Motor neuron (in vitro differentiated cells): Measurements from ENCODE around the gene ASTN2. TPM values are rescaled to one million over a fixed set of nuclear protein-coding genes. Genes with fewer than 3 reads are reported as not detected.
A peak's percentile ranks its signal among the peaks of the same experiment; 100 is the strongest.

Source experiments
- ATAC-seq, 8 experiments: fragments of 200-7000 bp; cut with Tn5 transposase; replicated peaks in 6 of 8; 2 replicates each; pipeline ENCODE4 v1.8.0; 2021; ENCODE audit warnings: mild to moderate bottlenecking in 8 of 8, moderate library complexity in 8 of 8
- H3K27ac ChIP-seq, 2 donors: fragments of 250-450 bp; sonication (Bioruptor Pico); 2 replicates each; pipeline ENCODE4 v1.9.0; 2021; ENCODE audit warnings: antibody characterized with exemption in 2 of 2, mild to moderate bottlenecking in 2 of 2, moderate library complexity in 1 of 2
- H3K4me1 ChIP-seq, 2 donors: fragments of 250-450 bp; sonication (Bioruptor Pico); replicated peaks in 1 of 2; 2 replicates each; pipeline ENCODE4 v1.6.1; 2021; ENCODE audit warnings: antibody characterized with exemption in 2 of 2, mild to moderate bottlenecking in 2 of 2, moderate library complexity in 1 of 2
- H3K4me3 ChIP-seq, 5 donors: fragments of 250-450 bp; sonication (Bioruptor Pico); 2 replicates each; pipeline ENCODE4 v1.9.0; 2021; ENCODE audit warnings: antibody characterized with exemption in 5 of 5, mild to moderate bottlenecking in 5 of 5, moderate library complexity in 4 of 5
- WGBS, 10 experiments: fragments of 450-650 bp; shearing (Covaris generic); methylation state at CpG; one replicate each; pipeline ENCODE4 v1.0.0; 2022; 5-methylcytosine and 5-hydroxymethylcytosine counted together
- in situ Hi-C, 9 experiments: fragments of 400-800 bp; cut with MboI; loops; one replicate each; pipeline ENCODE4 v1.15.0; 2021; ENCODE audit warnings: low sequenced_read_pairs in 9 of 9, low pct_unique_long_range_greater_than_20kb in 2 of 9; ENCODE audit not compliant: unreplicated experiment in 9 of 9
- total RNA-seq, 8 experiments: library from RNA; unstranded; fragments of 300-600 nt; gene quantifications; 2 replicates each; pipeline versions ENCODE4 v1.2.3 to v1.2.4, GENCODE V29; 2022

Gene ASTN2
- total RNA-seq, 8 experiments from 2014 or later = 13.6 to 54.6 (median 17.9) TPM

DNA sequence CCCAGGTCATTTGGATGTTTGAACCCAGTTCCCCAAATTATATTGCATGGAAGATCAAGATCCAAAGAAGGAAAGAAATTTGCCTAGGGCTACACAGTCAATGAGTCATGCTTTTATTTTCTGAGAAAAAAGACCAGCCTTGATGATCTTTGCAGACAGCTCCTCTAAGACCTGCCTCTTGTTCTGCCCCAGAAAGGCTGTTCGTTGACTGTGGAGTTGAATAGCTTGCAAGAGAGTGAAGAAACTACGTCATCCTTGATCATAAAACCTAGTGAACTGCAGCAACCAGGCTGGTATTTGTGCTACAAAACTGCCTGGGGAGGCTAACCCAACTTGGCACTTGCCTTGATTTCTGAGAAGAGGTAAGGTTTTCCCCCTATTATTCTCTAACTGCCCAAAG, 997.4 kb downstream of the ASTN2 start:
- WGBS, 10 experiments = 16 to 93% (median 54%) methylated on average over 2 of the region's 2 CpGs; no CpG with 5 or more reads in 4 of the 10 experiments
- in situ Hi-C loops = no loop called here
- H3K4me1 ChIP-seq = peaks cover 6 to 7% of the 10 kb centered on the region in 2 donors
- no peak overlapping the region for H3K27ac ChIP-seq
- peak in 6 of 8 experiments; percentile 23 to 66 (median 60) for ATAC-seq
- no peak overlapping the region for H3K4me3 ChIP-seq

DNA sequence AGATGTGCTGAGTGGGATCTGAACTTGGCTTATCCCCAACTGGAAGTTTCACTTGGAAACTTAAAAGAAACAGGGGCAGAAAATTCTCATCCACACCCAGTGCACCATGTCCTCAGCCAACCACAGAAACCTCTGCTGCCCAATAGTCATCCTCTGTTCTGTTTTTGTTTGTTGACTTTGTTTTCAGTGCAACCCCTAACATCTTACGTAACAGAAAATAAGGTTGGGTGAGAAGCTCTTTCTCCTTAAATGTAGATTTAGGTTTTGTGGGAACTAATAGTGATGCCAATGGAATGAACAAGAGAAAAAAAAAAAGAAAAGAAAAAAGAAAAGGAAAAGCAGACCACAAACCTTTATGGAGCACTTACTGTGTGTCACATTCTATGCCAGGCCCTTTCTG, 998.4 kb downstream of the ASTN2 start:
- Histone ChIP-seq H3K4me1 (peaks cover 6 to 7% of the 10 kb centered on the region in 2 donors), H3K27ac (no peak overlapping the region), H3K4me3 (no peak overlapping the region)
- in situ Hi-C loops = no loop called here
- no peak for ATAC-seq
- 75 to 100% (median 100%) methylated on average over 1 of the region's 1 CpG; no CpG with 5 or more reads in 1 of the 10 experiments for WGBS, 10 experiments

DNA sequence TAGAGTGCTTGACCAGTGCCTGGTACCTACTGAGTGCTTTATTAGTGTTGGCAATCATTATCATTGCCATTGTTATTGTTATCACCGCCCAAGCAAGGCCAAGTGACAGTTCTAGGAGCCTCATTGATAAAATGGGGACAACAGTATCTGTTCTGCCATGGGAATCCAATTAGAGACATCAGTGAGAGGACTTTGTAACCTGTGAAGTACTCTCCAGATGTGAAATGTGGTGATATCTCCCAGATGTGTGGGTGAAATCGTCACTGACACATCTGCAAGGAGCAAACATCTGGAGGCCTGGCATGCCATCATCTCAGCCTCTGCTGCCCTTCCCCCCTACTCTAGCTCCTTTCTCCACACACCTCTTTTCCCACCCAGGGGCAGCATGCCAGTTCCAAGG, 1000.5 kb downstream of the ASTN2 start:
- no peak overlapping the region for H3K4me3 ChIP-seq
- ATAC-seq = no peak
- peaks cover 6 to 8% of the 10 kb centered on the region in 2 donors for H3K4me1 ChIP-seq
- H3K27ac ChIP-seq = no peak overlapping the region
- in situ Hi-C loops = no loop called here
- WGBS, 10 experiments = 70 to 100% (median 100%) methylated on average over 1 of the region's 2 CpGs; no CpG with 5 or more reads in 7 of the 10 experiments

DNA sequence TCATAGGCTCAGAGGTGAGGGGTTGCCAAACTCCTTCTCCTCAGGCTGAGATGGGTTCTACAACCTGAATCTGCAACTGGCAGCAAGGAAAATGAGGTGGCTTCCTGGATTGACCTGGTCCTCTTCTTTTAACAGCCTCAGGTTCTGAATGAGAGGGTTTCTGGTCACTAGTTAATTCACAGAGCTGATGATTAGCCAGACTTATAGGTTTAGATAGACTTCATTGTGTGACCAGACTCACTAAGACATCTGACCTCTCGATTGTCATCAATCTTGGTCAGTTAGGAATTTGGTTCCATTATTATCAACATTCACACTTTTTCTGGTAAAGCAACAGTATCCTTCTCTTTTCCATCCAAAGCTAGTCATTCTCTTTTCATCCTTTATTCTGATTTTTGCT, 1003.4 kb downstream of the ASTN2 start:
- no peak overlapping the region for H3K4me3 ChIP-seq
- in situ Hi-C loops = no loop called here

DNA sequence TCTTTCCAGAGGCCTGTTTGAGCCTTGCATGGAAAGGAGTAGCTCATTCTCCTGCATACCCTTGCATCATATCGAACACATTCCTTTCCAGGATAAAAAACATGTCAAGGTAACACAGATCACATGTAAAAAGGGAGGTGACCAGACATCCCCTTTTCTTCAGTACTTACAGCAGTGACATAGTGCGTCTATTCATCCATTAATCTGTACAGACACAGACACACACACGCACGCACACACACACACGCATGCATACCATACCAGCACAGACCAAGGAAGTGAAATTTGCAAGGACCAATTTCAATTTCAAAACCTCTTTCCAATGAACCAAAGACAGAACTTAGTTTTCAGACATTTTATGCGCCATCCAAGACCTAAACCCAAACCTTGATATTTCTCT, 1005.2 kb downstream of the ASTN2 start:
- in situ Hi-C loops = no loop called here
- peaks cover 0 to 7% of the 10 kb centered on the region in 2 donors for H3K4me1 ChIP-seq
- no peak overlapping the region for H3K27ac ChIP-seq
- 64 to 100% (median 88%) methylated on average over 1 to 5 of the region's 6 CpGs for WGBS, 10 experiments
- ATAC-seq = peak in 6 of 8 experiments; percentile 37 to 75 (median 43)
- H3K4me3 ChIP-seq = no peak overlapping the region

More for the DNA sequence above, 1003.4 kb downstream of the ASTN2 start:
- no peak overlapping the region for H3K27ac ChIP-seq
- ATAC-seq = no peak
- H3K4me1 ChIP-seq = peaks cover 0 to 4% of the 10 kb centered on the region in 2 donors
- WGBS, 10 experiments = 25 to 100% (median 80%) methylated on average over 1 of the region's 1 CpG; no CpG with 5 or more reads in 1 of the 10 experiments

DNA sequence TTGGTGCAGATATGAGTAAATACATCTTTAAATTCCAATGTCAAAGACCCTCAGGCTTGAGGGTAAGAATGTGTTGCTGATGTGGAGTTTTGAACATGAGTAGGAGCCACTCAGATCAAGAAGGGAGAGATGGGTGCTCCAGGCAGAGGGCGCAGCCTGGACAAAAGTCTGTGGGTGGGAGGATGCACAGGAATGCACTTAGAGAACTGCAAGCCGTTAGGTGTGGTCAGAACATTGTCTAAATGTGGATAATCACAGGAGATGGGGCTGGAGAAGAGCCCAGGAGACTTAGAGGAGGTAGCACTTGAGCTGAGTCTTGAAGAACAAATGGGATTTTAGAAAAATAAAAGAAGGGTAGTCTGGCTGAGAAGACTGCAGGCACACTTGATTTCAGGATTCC, 1005.7 kb downstream of the ASTN2 start:
- in situ Hi-C loops = no loop called here
- no peak overlapping the region for H3K4me3 ChIP-seq
- WGBS, 10 experiments = 30 to 100% (median 70%) methylated on average over 1 to 2 of the region's 2 CpGs; no CpG with 5 or more reads in 4 of the 10 experiments
- H3K4me1 ChIP-seq = peaks cover 0 to 7% of the 10 kb centered on the region in 2 donors
- ATAC-seq = peak in 2 of 8 experiments; percentile 46 to 91
- no peak overlapping the region for H3K27ac ChIP-seq

DNA sequence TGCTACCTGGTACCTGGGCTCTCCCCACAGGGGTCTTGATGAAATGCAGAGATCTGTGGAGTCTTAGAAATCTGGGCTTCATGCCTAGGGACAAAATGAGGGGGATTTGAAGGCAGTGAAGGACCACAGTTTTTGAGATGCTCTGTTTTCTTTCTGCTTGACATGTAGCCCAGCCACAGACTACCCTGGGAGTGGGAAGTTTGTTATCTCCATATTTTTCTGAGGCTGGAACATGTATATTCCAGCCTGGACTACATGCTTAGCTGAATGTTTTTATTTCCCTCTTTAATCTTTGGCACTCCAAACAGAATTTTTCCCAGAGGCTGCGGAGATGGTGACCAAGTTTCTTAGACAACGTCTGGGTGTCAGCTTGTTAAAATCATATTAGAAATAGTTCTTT, 1008.4 kb downstream of the ASTN2 start:
- ATAC-seq = no peak
- H3K4me1 ChIP-seq = peaks cover 0 to 7% of the 10 kb centered on the region in 2 donors
- H3K4me3 ChIP-seq = no peak overlapping the region
- WGBS, 10 experiments = 50 to 100% (median 88%) methylated on average over 1 to 2 of the region's 2 CpGs; no CpG with 5 or more reads in 4 of the 10 experiments
- in situ Hi-C loops = no loop called here
- no peak overlapping the region for H3K27ac ChIP-seq

DNA sequence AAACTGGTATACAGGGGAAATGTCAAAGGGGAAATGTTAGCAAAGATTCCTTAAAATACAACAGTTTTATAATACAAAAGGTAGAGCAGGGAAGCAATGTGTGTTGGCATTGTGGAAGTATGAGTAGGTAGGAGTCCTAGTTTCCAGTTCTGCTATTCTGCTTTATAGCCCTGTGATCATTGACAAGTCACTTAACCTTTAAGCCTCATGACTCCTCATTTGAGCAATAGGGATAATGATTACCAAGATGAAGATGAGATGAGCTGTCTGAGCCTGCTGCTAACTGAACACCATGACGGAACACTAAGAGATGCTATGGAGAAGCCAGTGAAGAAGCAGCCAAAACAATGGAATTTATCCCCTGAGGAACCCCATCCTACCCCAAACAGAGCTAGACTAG, 1009.5 kb downstream of the ASTN2 start:
- in situ Hi-C loops = no loop called here
- no peak overlapping the region for H3K27ac ChIP-seq
- no peak overlapping the region for H3K4me3 ChIP-seq
- no peak for ATAC-seq
- WGBS, 10 experiments = 67 to 100% (median 100%) methylated on average over 1 of the region's 1 CpG; no CpG with 5 or more reads in 5 of the 10 experiments
- H3K4me1 ChIP-seq = peaks cover 0 to 7% of the 10 kb centered on the region in 2 donors

DNA sequence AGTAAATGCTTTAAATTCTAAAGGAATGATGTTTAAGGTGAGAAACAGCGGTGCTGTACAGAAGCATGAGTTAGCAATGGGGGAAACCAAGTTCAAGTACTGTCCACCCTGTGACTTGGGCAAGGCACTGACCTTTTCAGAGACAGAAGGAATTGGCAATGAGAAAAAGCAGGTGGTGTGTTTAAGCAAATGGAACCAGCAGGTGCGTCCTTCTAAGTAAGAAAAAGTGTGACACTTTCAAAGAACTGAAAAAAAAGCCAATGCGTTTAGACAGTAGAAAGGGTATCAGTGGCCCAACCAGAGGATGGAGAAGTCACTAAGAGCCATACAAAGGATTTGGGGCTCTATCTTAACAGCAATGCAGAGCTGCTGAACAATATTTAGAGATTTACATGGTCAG, 1010.6 kb downstream of the ASTN2 start:
- H3K4me1 ChIP-seq = peaks cover 0 to 4% of the 10 kb centered on the region in 2 donors
- H3K27ac ChIP-seq = no peak overlapping the region
- no peak for ATAC-seq
- no peak overlapping the region for H3K4me3 ChIP-seq
- 83 to 100% (median 93%) methylated on average over 1 to 3 of the region's 3 CpGs; no CpG with 5 or more reads in 1 of the 10 experiments for WGBS, 10 experiments
- in situ Hi-C loops = no loop called here

DNA sequence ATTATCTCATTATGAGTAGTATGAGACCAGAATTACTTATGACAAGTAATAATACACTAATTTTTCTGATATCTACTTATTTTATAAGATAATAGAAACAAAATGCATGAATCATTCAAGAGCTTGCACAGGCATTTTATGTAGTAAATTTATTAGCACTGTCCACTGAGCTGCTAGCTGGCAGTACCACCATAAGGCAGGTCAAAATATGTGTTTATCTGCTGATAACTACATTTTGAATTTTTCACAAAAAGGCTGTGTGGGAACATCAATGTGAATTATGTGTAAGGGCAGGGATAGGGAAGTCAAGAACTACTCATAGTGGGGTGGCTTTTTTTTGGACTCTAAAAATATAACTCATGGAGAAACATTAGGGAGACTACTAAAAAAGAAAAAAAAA, 1011.7 kb downstream of the ASTN2 start:
- Histone ChIP-seq H3K4me3 (no peak overlapping the region), H3K27ac (no peak overlapping the region), H3K4me1 (peaks cover 0 to 3% of the 10 kb centered on the region in 2 donors)
- ATAC-seq = no peak
- in situ Hi-C loops = no loop called here

DNA sequence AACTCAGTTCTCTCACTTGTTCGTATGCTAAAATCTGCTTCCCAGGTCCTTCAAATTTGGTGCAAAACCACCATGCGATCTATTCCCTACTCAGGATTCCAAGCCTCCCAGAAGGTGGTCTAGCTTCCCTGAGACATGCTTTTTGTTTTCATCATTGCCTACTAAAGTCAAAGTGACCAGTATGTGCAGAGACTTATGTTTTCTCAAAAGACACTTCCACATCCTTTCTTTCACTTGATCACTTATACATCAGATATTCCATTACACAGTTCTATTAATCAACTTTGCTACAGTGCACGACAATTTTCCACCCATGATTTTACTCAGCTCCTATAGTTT, 1019.2 kb downstream of the ASTN2 start:
- in situ Hi-C loops = no loop called here
- H3K4me1 ChIP-seq = peaks cover 31 to 36% of the 10 kb centered on the region in 2 donors
- no peak for ATAC-seq
- no peak overlapping the region for H3K4me3 ChIP-seq
- peak overlapping the region; percentile 85 to 91 for H3K27ac ChIP-seq
- 67 to 100% (median 90%) methylated on average over 1 to 3 of the region's 3 CpGs; no CpG with 5 or more reads in 2 of the 10 experiments for WGBS, 10 experiments

DNA sequence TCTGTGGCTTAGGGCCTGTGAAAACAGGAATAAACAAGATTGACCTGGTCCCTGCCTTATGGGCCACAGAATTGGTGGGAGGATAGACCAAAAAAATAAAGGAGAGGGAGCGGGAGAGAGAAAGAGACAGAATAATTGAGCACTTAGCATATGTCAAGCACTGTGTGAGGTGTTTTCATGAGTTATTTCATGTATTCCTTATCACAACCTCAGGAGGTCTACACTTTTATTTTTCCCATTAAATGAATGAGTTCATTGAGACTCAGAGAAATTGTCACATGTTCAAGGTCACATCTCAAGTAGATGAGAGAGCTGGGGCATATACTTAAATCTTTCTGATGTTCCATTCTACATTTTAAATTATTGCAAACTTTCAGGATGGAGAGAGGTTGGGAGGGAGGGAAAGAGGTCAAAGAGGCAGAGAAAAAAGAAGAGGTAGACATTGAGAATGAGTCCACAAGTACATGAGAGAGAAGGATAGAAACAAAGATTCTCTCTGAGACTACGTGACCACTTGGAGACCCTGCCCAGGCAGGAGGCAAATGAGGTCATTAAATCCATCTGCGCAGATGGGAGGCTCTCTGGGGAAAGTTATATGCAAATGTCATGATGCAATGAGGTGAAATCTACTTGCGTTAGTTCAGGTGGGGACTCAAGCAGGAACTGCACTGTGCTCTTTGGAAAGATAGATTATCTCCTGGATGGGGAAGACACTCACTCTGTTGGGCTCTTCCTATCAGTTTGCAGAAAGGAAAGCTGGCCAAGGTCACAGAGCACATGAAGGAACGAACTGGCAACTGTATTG, 1019.8 kb downstream of the ASTN2 start:
- Histone ChIP-seq H3K27ac (peak overlapping the region; percentile 85 to 91), H3K4me1 (peaks cover 31 to 36% of the 10 kb centered on the region in 2 donors), H3K4me3 (no peak overlapping the region)
- 0 to 93% (median 61%) methylated on average over 1 to 5 of the region's 5 CpGs; no CpG with 5 or more reads in 1 of the 10 experiments for WGBS, 10 experiments
- ATAC-seq = peak in 5 of 8 experiments; percentile 92 to 97 (median 94)
- in situ Hi-C loops = no loop called here

DNA sequence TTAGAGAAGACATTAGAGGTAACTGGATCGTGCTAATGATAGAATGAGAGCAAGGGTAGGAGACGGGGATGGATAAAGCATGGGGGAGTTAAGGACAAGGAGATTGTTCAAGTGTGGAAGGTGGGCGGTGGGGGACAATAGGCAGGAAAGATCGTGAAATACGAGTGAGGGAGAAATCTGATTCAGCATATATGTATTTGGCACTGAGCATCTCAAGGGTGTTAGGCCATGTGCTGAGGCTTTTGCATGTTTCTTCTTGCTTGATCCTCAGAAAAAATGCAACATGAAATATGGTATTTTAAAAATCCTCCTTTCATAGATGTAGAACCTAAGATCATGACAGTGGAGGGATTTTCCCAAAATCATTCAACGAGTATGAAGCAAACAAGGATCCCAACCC, 1020.8 kb downstream of the ASTN2 start:
- ATAC-seq = no peak
- Histone ChIP-seq H3K4me1 (peaks cover 31 to 36% of the 10 kb centered on the region in 2 donors), H3K27ac (peak overlapping the region; percentile 85 to 91), H3K4me3 (no peak overlapping the region)
- in situ Hi-C loops = no loop called here
- WGBS, 10 experiments = 87 to 100% (median 95%) methylated on average over 1 to 6 of the region's 6 CpGs; no CpG with 5 or more reads in 1 of the 10 experiments
